DOHH2 (cell line): ENCODE measurements around the gene ZNF385B.

Source experiments
- H3F3A ChIP-seq: fragments of 200-600 bp; sonication (generic), shearing (Covaris generic); 2 replicates; pipeline ENCODE4 v1.6.0; 2016; ENCODE audit warnings: antibody characterized with exemption, mild to moderate bottlenecking; ENCODE audit not compliant: control insufficient read depth, insufficient read depth
- H3K27ac ChIP-seq: fragments of 200-600 bp; sonication (generic); 2 replicates; pipeline ENCODE4 v1.5.1; 2014; ENCODE audit warnings: low read depth, mild to moderate bottlenecking, low read length, moderate library complexity
- H3K27me3 ChIP-seq: fragments of 200-600 bp; sonication (generic); 2 replicates; pipeline ENCODE4 v1.6.1; 2014; ENCODE audit warnings: mild to moderate bottlenecking, low read length, mixed read lengths; ENCODE audit not compliant: control insufficient read depth
- H3K36me3 ChIP-seq: fragments of 200-600 bp; sonication (generic); 2 replicates; pipeline ENCODE4 v1.6.1; 2014; ENCODE audit warnings: mild to moderate bottlenecking, low read length, moderate library complexity, mixed read lengths; ENCODE audit not compliant: control insufficient read depth
- H3K4me1 ChIP-seq: fragments of 200-600 bp; sonication (generic); 2 replicates; pipeline ENCODE4 v1.6.1; 2014; ENCODE audit warnings: mild to moderate bottlenecking, low read length, mixed read lengths; ENCODE audit not compliant: control insufficient read depth
- H3K4me2 ChIP-seq: fragments of 200-600 bp; sonication (generic); 2 replicates; pipeline ENCODE4 v1.6.0; 2014; ENCODE audit warnings: mild to moderate bottlenecking, low read length, moderate library complexity
- H3K4me3 ChIP-seq: fragments of 200-600 bp; sonication (generic); 2 replicates; pipeline ENCODE4 v1.5.1; 2014; ENCODE audit warnings: mild to moderate bottlenecking, low read length, mixed read lengths
- H3K79me2 ChIP-seq: fragments of 200-600 bp; sonication (generic); 2 replicates; pipeline ENCODE4 v1.6.1; 2014; ENCODE audit warnings: mild to moderate bottlenecking, low read length, mixed read lengths; ENCODE audit not compliant: control insufficient read depth
- H3K9me2 ChIP-seq: fragments of 200-600 bp; sonication (generic); replicated peaks from 2 replicates; pipeline ENCODE4 v1.6.1; 2014; ENCODE audit warnings: mild to moderate bottlenecking, low read length, mixed read lengths; ENCODE audit not compliant: control insufficient read depth
- H3K9me3 ChIP-seq: fragments of 200-600 bp; sonication (generic); 2 replicates; pipeline ENCODE4 v1.6.1; 2014; ENCODE audit warnings: antibody characterized with exemption, low read length, mixed read lengths; ENCODE audit not compliant: control insufficient read depth, insufficient read depth
- H4K20me1 ChIP-seq: fragments of 200-600 bp; sonication (generic); 2 replicates; pipeline ENCODE4 v1.6.0; 2014; ENCODE audit warnings: low read depth, mild to moderate bottlenecking, antibody characterized with exemption, low read length, moderate library complexity; ENCODE audit not compliant: control insufficient read depth, insufficient read depth
- EZH2phosphoT487 ChIP-seq: fragments of 200-600 bp; sonication (generic); IDR thresholded peaks from 2 replicates; pipeline ENCODE4 v1.6.1; 2017; ENCODE audit warnings: borderline replicate concordance, mild to moderate bottlenecking, antibody characterized with exemption, low read length, moderate library complexity, mixed read lengths
- TF ChIP-seq, protein P1 (sequence below): fragments of 200-600 bp; sonication (generic); IDR thresholded peaks from one replicate; pipeline ENCODE4 v1.5.1; 2014; ENCODE audit warnings: antibody characterized with exemption, mild to moderate bottlenecking, low read depth, low read length; ENCODE audit not compliant: poor library complexity, severe bottlenecking

Gene ZNF385B

DNA sequence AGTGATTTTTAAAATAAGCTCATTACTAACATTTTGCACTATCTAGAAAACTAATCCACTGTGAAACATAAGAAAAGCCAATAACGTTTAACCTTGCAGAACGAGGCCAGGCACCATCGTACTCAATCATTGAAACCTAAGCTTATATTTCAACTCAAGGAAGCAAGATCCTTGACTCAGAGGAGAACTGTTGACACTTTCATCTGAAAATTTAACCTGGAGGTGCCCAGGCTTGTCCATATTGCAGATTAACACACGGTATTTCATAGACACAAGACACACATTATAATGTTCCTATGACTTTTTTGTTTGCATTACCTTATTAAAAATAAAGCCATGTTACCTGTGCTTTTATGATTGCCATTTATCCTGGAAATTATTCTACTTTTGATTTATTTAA, 89.6 kb downstream of the ZNF385B start:
- Histone ChIP-seq H3K9me3 (no peaks in the 10 kb centered on the region), H3F3A (no peaks in the 10 kb centered on the region), H3K79me2 (no peaks in the 10 kb centered on the region), H3K27ac (no peak overlapping the region), H4K20me1 (no peaks in the 10 kb centered on the region), H3K4me2 (no peak overlapping the region), H3K27me3 (no peaks in the 10 kb centered on the region), H3K9me2 (no peaks in the 10 kb centered on the region), H3K36me3 (peaks cover 12% of the 10 kb centered on the region), H3K4me1 (no peaks in the 10 kb centered on the region), H3K4me3 (no peak overlapping the region)
- TF ChIP-seq, protein P1, sequence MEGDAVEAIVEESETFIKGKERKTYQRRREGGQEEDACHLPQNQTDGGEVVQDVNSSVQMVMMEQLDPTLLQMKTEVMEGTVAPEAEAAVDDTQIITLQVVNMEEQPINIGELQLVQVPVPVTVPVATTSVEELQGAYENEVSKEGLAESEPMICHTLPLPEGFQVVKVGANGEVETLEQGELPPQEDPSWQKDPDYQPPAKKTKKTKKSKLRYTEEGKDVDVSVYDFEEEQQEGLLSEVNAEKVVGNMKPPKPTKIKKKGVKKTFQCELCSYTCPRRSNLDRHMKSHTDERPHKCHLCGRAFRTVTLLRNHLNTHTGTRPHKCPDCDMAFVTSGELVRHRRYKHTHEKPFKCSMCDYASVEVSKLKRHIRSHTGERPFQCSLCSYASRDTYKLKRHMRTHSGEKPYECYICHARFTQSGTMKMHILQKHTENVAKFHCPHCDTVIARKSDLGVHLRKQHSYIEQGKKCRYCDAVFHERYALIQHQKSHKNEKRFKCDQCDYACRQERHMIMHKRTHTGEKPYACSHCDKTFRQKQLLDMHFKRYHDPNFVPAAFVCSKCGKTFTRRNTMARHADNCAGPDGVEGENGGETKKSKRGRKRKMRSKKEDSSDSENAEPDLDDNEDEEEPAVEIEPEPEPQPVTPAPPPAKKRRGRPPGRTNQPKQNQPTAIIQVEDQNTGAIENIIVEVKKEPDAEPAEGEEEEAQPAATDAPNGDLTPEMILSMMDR, result no peak
- no peak for TF ChIP-seq EZH2phosphoT487

- H3K27me3 ChIP-seq, result no peaks in the 10 kb centered on the region
- no peaks in the 10 kb centered on the region for H3K9me2 ChIP-seq
- H3K4me2 ChIP-seq, result no peak overlapping the region
- H3K4me1 ChIP-seq, result no peaks in the 10 kb centered on the region
- H3K27ac ChIP-seq, result no peak overlapping the region
- no peaks in the 10 kb centered on the region for H3F3A ChIP-seq
- H3K79me2 ChIP-seq, result no peaks in the 10 kb centered on the region
- H3K4me3 ChIP-seq, result no peak overlapping the region
- TF ChIP-seq, protein P1, result no peak
- TF ChIP-seq EZH2phosphoT487, result no peak
- no peaks in the 10 kb centered on the region for H4K20me1 ChIP-seq
- H3K36me3 ChIP-seq, result peaks cover 14% of the 10 kb centered on the region
- no peaks in the 10 kb centered on the region for H3K9me3 ChIP-seq
These were observed 91.4 kb downstream of the ZNF385B start for GRCh38 chr2:179770029-179770428.

DNA sequence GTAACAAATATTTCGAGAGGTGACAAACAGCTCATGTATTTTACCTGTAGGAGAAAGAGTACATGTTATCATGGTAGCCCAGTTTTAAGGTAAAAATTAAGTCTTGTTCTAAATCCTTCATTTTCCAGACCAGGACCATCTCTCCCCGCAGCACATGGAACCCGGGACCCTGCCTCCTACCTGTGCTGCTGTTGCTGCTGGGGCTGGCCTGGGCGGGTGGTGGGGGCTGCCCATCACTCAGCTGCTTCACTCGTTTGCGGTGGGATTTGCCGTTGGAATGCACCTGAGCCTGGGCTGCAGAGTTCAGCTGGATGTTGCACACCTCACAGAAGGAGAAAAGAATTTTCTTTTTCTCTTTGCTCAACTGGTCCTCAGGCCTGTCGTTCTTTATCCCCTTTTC, 92.1 kb downstream of the ZNF385B start:
- no peaks in the 10 kb centered on the region for H3K4me1 ChIP-seq
- H3K36me3 ChIP-seq, result peaks cover 14% of the 10 kb centered on the region
- H3K27me3 ChIP-seq, result no peaks in the 10 kb centered on the region
- no peak overlapping the region for H3K4me2 ChIP-seq
- H3K4me3 ChIP-seq, result no peak overlapping the region
- no peak overlapping the region for H3K27ac ChIP-seq
- H3F3A ChIP-seq, result no peaks in the 10 kb centered on the region
- no peaks in the 10 kb centered on the region for H4K20me1 ChIP-seq
- no peaks in the 10 kb centered on the region for H3K79me2 ChIP-seq
- H3K9me2 ChIP-seq, result no peaks in the 10 kb centered on the region
- TF ChIP-seq, protein P1, result no peak
- no peak for TF ChIP-seq EZH2phosphoT487
- no peaks in the 10 kb centered on the region for H3K9me3 ChIP-seq

DNA sequence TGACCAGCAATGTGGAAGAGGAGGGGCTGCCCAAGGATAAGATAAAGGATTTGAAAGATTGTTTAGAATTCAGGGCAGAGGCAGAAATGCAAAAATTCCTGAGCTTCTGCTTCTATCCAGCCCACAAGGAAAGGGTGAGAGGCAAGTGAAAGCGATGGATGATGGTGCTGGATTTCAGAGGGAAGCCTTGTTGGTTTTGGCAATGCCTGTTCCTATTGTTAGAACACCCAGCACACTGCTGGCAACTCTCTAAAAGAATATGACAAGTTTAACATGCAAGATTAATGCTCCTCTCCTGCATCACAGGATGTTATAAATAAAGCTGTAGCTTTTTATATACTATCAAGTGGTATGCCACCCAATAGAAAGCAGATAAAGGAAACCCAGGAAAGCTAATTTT, 92.6 kb downstream of the ZNF385B start:
- Histone ChIP-seq H3K4me2 (no peak overlapping the region), H4K20me1 (no peaks in the 10 kb centered on the region), H3K79me2 (no peaks in the 10 kb centered on the region), H3K27me3 (no peaks in the 10 kb centered on the region), H3K27ac (no peak overlapping the region), H3K9me2 (no peaks in the 10 kb centered on the region), H3F3A (no peaks in the 10 kb centered on the region), H3K4me1 (no peaks in the 10 kb centered on the region), H3K36me3 (peaks cover 14% of the 10 kb centered on the region), H3K9me3 (no peaks in the 10 kb centered on the region), H3K4me3 (no peak overlapping the region)
- TF ChIP-seq, protein P1, result no peak
